K562 (cell line): ENCODE measurements around the gene LMLN. TPM values are rescaled to one million over a fixed set of nuclear protein-coding genes. Genes with fewer than 3 reads are reported as not detected.

ENCODE experiments used
- ATF6 ChIP-seq: sonication (generic); formaldehyde crosslinking; IDR thresholded peaks from 2 replicates; pipeline ENCODE4 v1.4.0; 2020; ENCODE audit warnings: mild to moderate bottlenecking, missing genetic modification reagents
- BRF2 ChIP-seq: IDR thresholded peaks from 3 replicates; pipeline ENCODE4 v1.6.1; 2011; ENCODE audit warnings: borderline replicate concordance, mild to moderate bottlenecking; ENCODE audit not compliant: insufficient read length, insufficient read depth
- ILF3 ChIP-seq: fragments of 450-650 bp; IDR thresholded peaks from 2 replicates; pipeline ENCODE4 v1.6.1; 2018; ENCODE audit warnings: antibody characterized with exemption, mild to moderate bottlenecking, moderate library complexity, borderline replicate concordance
- MEF2D ChIP-seq: conservative IDR thresholded peaks from 2 replicates; pipeline ENCODE4 v1.6.1; 2016; ENCODE audit warnings: low read depth, missing genetic modification characterization, missing compliant biosample characterization
- NBN ChIP-seq: fragments of 450-650 bp; IDR thresholded peaks from 2 replicates; pipeline ENCODE4 v1.6.1; 2016; ENCODE audit warnings: low read depth, mild to moderate bottlenecking
- NR4A1 ChIP-seq, 2 experiments: fragments of 250-450 bp in 1 of 2; fragments of 450-650 bp in 1 of 2; sonication (Bioruptor Pico) in 1 of 2; IDR thresholded peaks; 2 replicates each; pipeline versions ENCODE4 v1.4.0 to v1.6.1; 2016 to 2020; ENCODE audit warnings: mild to moderate bottlenecking in 2 of 2, missing compliant biosample characterization in 1 of 2, missing genetic modification characterization in 1 of 2, moderate library complexity in 1 of 2
- PYGO2 ChIP-seq: fragments of 450-650 bp; IDR thresholded peaks from 2 replicates; pipeline ENCODE4 v1.6.1; 2016; ENCODE audit warnings: mild to moderate bottlenecking, missing genetic modification characterization, moderate library complexity, missing compliant biosample characterization
- TFE3 ChIP-seq: fragments of 450-650 bp; formaldehyde crosslinking; IDR thresholded peaks from 2 replicates; pipeline ENCODE4 v1.4.0; 2020; ENCODE audit warnings: mild to moderate bottlenecking, mixed read lengths
- XRCC4 ChIP-seq: IDR thresholded peaks from one replicate; pipeline ENCODE4 v1.6.1; 2011; ENCODE audit not compliant: insufficient read depth, insufficient read length; ENCODE audit errors: extremely low read depth
- ZBTB40 ChIP-seq, 2 experiments: fragments of 450-650 bp in 1 of 2; sonication (generic) in 1 of 2; formaldehyde crosslinking in 1 of 2; IDR thresholded peaks; 2 replicates each; pipeline versions ENCODE4 v1.7.1 to v1.9.0; 2016 to 2022; ENCODE audit warnings: inconsistent platforms in 1 of 2, mild to moderate bottlenecking in 1 of 2, missing genetic modification reagents in 1 of 2
- ZFPM2 ChIP-seq: fragments of 250-450 bp; sonication (Bioruptor Pico); IDR thresholded peaks from 2 replicates; pipeline ENCODE4 v1.5.1; 2022; ENCODE audit warnings: mild to moderate bottlenecking
- ZNF584 ChIP-seq: fragments of 200-800 bp; sonication (Bioruptor generic); IDR thresholded peaks from 2 replicates; pipeline ENCODE4 v1.6.1; 2016; ENCODE audit warnings: low read depth, mild to moderate bottlenecking, missing genetic modification characterization, missing compliant biosample characterization
- ZSCAN29 ChIP-seq: fragments of 450-650 bp; IDR thresholded peaks from 2 replicates; pipeline ENCODE4 v1.6.1; 2017
- polyA plus RNA-seq, 8 experiments: library from polyadenylated mRNA; depleted of rRNA in 4 of 8; stranded (reverse) in 5 of 8; unstranded in 3 of 8; fragments of >200 nt; fragmentation: Nextera tagmentation in 2 of 8; fragmentation: Illumina TruSeq in 1 of 8; extraction: Ambion mirVana in 2 of 8; extraction: Trizol in 1 of 8; gene quantifications; 2 replicates each; pipeline versions ENCODE4 v1.2.1 to v1.2.3, GENCODE V29; 2011 to 2014; ENCODE audit warnings: inconsistent platforms in 1 of 8, missing spikeins in 1 of 8
- total RNA-seq, 7 experiments: library from RNA; depleted of rRNA in 6 of 7; stranded (reverse); fragments of >200 nt in 6 of 7; fragmentation: Illumina TruSeq in 2 of 7; extraction: Trizol in 2 of 7; gene quantifications; 2 replicates each; pipeline versions ENCODE4 v1.2.1 to v1.2.3, GENCODE V29; 2011 to 2021; ENCODE audit warnings: low replicate concordance in 1 of 7

LMLN gene
- total and polyA plus RNA-seq, 9 of the 15 experiments (the other 6 are each of a cell fraction or from before 2014, with no cell fraction given): 2.2 to 15.9 (median 6.9) TPM

DNA sequence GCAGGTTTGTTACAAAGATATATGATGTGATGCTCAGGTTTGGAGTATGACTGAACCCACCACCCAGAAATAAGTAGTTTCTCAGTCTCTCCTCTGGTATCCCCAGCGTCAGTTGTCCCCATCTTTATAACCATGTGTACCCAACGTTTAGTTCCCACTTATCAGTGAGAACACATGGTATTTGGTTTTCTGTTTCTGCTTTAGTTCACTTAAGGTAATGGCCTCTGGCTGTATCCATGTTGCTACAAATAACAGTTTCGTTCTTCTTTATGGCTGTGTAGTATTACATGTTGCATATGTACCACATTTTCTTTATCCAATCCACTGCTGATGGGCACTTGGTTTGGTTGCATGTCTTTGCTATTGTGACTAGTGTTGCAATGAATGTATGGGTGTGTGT, 132.3 kb downstream of the LMLN start (continued):
- TF ChIP-seq ZBTB40 (IDR thresholded peaks at IDR 0.05) (0 out of 2 replicates have a peak, but pooled peaks have one; percentile 34), ZBTB40 (CRISPR knock-in tag; IDR thresholded peaks at IDR 0.05) (no peak), XRCC4 (no peak), NBN (peak; percentile 45), ATF6 (CRISPR knock-in tag) (no peak), PYGO2 (tag) (no peak), TFE3 (CRISPR knock-in tag) (no peak), MEF2D (tag) (no peak), NR4A1 (CRISPR knock-in tag; IDR thresholded peaks at IDR 0.05) (no peak), NR4A1 (tag; IDR thresholded peaks at IDR 0.05) (no peak), ILF3 (no peak), ZSCAN29 (no peak), ZNF584 (no peak), BRF2 (no peak), ZFPM2 (no peak)
